Fibroblast of pulmonary artery (primary cell): Measurements from ENCODE around the gene NAA10.

Experiments used
- DNase-seq: peaks from one replicate; pipeline ENCODE4 v3.0.0-alpha.2; 2010; ENCODE audit warnings: low read depth
- H3K4me3 ChIP-seq: replicated peaks from 2 replicates; pipeline ENCODE4 v1.5.1; 2011; ENCODE audit warnings: low read depth, mild to moderate bottlenecking, control low read depth, low read length, moderate library complexity
- TF ChIP-seq, protein P1 (sequence below): IDR thresholded peaks from 2 replicates; pipeline ENCODE4 v1.5.1; 2011; ENCODE audit warnings: mild to moderate bottlenecking, control low read depth, low read length, inconsistent platforms; ENCODE audit errors: missing control alignments

Gene NAA10

DNA sequence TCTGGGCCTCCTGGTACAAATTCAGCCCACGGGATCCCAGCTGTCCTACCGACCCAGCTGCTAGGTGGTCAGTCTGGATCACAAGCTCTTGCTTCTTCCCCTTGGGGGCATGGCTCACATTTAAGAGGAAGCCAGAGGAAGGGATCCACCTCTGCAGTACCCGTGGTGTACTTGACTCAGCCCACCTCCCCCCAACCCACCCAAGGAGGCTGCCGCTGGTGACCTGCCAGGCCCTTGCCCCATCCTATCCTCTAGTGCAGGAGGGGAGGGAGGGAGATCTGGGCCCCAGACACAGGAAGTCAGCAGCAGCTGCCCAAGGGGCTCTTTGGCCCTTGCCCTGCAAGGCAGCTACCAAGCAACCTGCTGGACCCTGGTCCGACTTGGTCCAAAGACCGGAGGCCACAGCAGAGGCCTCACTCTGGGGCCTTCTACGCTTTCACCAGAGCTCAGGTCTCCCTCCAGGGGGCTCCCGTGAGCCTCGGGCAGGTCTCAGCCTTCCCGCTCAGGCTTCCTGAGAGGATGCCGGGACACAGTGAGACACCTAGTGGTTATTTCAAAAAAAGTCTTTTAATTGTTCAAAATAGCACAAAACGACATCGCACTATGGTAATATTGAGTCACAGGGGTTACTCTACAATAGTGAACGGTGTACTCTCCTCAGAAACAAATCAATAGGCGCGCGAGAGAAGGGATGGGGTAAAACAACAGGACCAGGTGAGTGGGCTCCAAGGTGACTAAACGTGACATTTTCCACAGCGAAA, 12.4 kb upstream of the NAA10 start:
- TF ChIP-seq, protein P1, sequence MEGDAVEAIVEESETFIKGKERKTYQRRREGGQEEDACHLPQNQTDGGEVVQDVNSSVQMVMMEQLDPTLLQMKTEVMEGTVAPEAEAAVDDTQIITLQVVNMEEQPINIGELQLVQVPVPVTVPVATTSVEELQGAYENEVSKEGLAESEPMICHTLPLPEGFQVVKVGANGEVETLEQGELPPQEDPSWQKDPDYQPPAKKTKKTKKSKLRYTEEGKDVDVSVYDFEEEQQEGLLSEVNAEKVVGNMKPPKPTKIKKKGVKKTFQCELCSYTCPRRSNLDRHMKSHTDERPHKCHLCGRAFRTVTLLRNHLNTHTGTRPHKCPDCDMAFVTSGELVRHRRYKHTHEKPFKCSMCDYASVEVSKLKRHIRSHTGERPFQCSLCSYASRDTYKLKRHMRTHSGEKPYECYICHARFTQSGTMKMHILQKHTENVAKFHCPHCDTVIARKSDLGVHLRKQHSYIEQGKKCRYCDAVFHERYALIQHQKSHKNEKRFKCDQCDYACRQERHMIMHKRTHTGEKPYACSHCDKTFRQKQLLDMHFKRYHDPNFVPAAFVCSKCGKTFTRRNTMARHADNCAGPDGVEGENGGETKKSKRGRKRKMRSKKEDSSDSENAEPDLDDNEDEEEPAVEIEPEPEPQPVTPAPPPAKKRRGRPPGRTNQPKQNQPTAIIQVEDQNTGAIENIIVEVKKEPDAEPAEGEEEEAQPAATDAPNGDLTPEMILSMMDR: peak; percentile 88
- peak; percentile 84 for DNase-seq
- no peak overlapping the region for H3K4me3 ChIP-seq

DNA sequence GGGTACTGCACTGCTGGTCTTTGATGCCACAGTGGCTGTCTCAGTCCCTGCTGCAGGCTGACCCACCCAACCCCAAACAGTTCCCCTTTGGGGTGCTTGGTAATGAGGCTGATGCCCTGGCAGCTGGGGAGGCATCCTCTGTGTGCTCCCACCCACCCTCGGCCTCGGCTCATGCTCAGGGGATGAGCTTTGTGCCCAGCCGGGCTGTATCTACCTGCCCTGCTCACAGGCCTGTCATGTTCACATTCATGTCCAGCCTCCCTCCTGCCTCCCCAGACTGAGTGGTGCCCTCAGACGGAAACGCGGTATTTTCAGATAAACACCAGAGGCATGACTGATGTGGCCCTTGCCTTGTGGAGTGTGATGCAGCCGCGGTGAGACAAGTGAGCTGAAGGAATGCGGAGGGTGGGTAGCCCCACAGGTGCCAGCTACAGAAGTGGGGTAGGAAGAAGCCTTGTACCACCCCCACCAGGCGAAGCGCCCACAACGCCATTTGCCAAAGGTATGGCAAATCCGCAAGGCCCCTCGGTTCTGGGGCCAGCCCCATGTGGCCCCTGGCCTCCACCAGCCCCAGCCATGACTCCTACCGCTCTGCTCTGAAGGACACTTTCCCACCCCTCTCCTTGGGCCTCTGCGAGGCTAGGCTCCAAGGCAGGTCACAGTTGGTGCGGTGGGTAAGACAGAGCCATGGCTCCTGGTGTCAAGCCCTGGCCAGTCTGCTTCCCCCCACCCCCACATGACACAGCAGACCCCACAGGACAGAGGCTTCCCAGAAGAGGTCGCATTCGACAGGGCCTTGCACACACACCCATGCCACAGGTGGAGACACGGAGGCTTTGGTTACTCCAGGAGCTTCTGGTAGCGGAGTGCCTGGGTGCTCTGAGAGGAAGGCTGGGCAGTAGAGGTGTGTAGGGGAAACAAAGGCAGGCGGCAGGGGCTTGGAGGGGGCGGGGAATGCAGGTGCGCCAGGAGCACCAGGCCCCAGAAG, 11.4 kb upstream of the NAA10 start:
- TF ChIP-seq, protein P1: no peak
- no peak for DNase-seq

DNA sequence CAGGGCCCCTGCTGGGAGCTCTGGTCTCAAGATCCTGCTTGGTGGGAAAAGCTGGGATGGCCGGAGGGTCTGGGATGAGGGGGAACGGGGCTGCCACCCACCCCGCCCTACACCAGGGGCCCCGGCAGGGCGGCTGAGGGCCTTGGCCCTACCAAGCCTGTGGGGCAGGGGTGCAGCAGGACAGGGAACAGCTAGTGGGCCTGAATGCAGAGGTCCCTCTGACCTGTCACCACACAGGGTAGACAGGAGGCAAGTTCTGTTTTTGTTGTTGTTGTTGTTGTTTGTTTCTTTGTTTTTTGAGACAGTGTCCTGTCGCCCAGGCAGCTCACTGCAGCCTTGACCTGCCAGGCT, 9.9 kb upstream of the NAA10 start:
- DNase-seq: no peak
- H3K4me3 ChIP-seq: no peak overlapping the region

More for the DNA sequence above, 11.4 kb upstream of the NAA10 start:
- no peak overlapping the region for H3K4me3 ChIP-seq

DNA sequence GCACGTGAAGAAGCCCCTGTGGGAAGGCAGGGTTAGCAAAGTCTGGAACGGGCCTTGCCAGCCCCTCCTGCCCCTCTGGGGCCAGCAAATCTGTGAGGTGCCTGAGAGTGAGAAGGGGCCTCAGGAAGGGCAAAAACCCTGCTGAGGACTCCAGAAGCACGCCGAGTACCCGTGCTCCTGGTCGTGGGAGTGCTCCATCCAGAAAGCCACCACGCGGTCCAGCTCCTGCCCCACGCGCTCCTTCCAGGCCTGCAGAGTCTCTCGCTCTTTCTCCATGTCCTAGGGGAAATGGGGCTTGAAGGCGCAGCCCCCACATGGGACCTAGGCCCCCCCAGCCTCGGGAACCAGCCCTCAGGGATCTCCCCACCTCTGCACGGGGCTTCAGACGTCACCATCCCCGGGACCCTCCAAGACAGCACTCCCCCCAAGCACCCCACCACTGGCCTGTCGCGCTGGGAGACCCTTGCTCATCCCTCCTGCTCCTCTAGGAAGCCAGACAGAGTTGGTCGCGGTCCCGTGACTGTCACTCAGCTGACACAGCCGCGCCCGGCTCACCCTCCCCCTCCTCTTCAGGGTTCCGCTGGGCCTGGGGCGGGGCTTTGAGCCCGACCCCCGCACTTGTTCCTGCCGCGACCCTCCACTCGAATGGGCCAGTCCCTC, 9.4 kb upstream of the NAA10 start, which contains the start of gene RENBP:
Gene RENBP (minus strand): TSS at position 504 of the 660 bp plus-strand sequence. CDS start 33 bp downstream, at position 471.
- TF ChIP-seq, protein P1: no peak
- H3K4me3 ChIP-seq: peak within 1 kb of the TSS; percentile 7
- DNase-seq: no peak

More for the DNA sequence above, 9.9 kb upstream of the NAA10 start:
- TF ChIP-seq, protein P1: no peak

DNA sequence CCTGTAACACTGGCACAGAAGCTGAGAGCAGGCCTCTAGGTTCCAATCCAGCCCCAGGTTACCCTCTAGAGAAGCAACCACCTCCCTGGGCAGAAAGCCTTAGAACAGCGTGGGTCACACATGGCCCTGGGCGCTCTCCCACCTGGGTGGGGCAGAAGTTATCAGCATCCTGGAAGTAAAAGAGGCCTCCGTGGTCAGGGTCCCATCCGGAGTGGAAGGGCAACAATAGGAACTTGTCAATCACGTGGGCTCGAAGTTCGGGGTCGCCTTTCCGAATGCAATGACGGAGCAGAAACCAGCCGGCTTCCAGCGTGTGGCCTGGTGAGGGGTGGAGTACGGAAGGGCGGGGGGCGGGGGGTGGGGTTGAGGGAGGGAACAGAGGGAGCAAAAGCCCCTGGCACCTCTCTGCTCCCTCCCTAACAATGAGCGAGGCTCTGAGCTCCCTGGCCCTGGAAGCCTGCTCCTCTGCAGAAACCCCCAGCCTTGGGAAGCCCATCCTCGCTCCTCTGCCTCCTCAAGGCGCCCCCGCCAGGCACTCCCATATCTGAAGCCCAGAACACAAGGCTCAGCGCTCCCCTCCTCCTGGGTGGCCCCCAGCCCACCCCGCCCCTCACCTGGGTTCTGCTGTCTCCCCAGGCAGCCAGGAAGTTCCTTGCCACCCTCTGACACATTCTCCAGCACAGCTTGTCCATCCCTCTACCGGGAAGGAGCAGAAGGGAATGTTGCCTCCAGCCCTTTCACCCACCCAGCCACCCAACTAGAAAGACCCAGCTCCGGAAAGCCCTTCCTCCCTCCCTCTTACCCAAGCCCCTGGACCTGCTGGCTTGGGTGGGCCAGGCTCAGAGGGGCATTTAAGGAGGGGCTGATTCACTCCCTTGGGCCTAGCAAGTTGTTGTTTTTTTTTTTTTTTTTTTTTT, 6.8 kb upstream of the NAA10 start:
- TF ChIP-seq, protein P1: no peak
- no peak overlapping the region for H3K4me3 ChIP-seq
- DNase-seq: no peak

DNA sequence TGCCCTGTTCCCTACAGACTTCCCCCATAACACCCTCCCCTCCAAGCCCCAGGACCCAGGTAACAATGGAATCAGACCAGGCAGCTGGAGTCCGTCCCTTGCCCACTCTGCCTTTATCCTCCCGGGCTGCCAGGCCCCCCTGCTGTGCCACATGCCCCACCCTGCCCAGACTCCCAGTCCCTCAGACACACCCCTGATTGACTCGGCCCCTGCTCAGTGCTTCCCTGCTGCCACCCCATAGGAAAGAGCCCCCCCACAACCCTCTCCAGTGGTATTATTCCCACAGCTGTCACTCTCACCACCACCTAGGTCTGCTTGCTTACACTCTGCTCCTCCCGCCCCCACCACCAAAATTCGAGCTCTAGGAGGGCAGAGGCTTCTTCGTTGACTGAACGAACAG, 4.7 kb upstream of the NAA10 start:
- no peak overlapping the region for H3K4me3 ChIP-seq
- no peak for DNase-seq
- TF ChIP-seq, protein P1: no peak
